HEK293T (cell line): ENCODE results near the gene NEDD9.

Source experiments
- BHLHE40 ChIP-seq: fragments of 450-650 bp; IDR thresholded peaks from 2 replicates; pipeline ENCODE4 v1.6.1; 2016; ENCODE audit warnings: mild to moderate bottlenecking, moderate library complexity, borderline replicate concordance
- FOXA1 ChIP-seq: fragments of 450-650 bp; IDR thresholded peaks from 2 replicates; pipeline ENCODE4 v1.6.1; 2016; ENCODE audit warnings: mild to moderate bottlenecking
- FOXM1 ChIP-seq: fragments of 450-650 bp; IDR thresholded peaks from 2 replicates; pipeline ENCODE4 v1.6.1; 2017; ENCODE audit warnings: mild to moderate bottlenecking, borderline replicate concordance
- PKNOX1 ChIP-seq: fragments of 450-650 bp; IDR thresholded peaks from 2 replicates; pipeline ENCODE4 v1.6.1; 2016
- SP1 ChIP-seq: fragments of 450-650 bp; IDR thresholded peaks from 2 replicates; pipeline ENCODE4 v1.6.1; 2017
- TARDBP ChIP-seq: fragments of 450-650 bp; IDR thresholded peaks from 2 replicates; pipeline ENCODE4 v1.6.1; 2016

GRCh38 chr6:11174242-11174611 is 58.2 kb downstream of the NEDD9 start:
- TF ChIP-seq FOXA1 (no peak), TARDBP (no peak), SP1 (no peak), BHLHE40 (no peak), FOXM1 (no peak), PKNOX1 (no peak)
